Fibroblast of lung (primary cell): Measurements from ENCODE around the gene IRF9.

Experiments used
- CTCF ChIP-seq, 2 donors: IDR thresholded peaks in 1 of 2; conservative IDR thresholded peaks in 1 of 2; 1 replicate in 1 of 2; 2 replicates in 1 of 2; pipeline ENCODE4 v1.5.1; 2011 to 2012; ENCODE audit warnings: low read length in 2 of 2, control low read depth in 1 of 2, inconsistent platforms in 1 of 2, low read depth in 1 of 2, mild to moderate bottlenecking in 1 of 2
- EZH2 ChIP-seq: IDR thresholded peaks from 2 replicates; pipeline ENCODE4 v1.5.1; 2012; ENCODE audit warnings: low read length, control low read depth, mild to moderate bottlenecking; ENCODE audit errors: missing control alignments

GRCh38 chr14:24121210-24121609 lies 39.9 kb upstream of the IRF9 start:
- TF ChIP-seq CTCF (conservative IDR thresholded peaks at IDR 0.05 in 1 of 2, IDR thresholded peaks at IDR 0.05 in 1 of 2; ENCODE audit: low read depth in 1 of 2, low read length in 2 of 2) (no peak), EZH2 (no peak)
